Caco-2 (cell line): ENCODE measurements around the gene GGT5. TPM values are rescaled to one million over a fixed set of nuclear protein-coding genes. Genes with fewer than 3 reads are reported as not detected.

Source experiments
- BruUV-seq: library from RNA; stranded (reverse); fragments of 400-500 nt; replicated peaks from 2 replicates; lab custom pipeline; 2021; lab: Mats Ljungman, UMichigan
- CTCF ChIA-PET: fragments of 300-600 bp; sonication (Branson Sonifier 250); formaldehyde crosslinking; loops from one replicate; lab custom pipeline; 2022; ENCODE audit warnings: antibody characterized with exemption; lab: Charles Lee
- POLR2A ChIA-PET: fragments of 300-600 bp; sonication (Branson Sonifier 250); formaldehyde crosslinking; loops from one replicate; lab custom pipeline; 2022; ENCODE audit warnings: antibody characterized with exemption; lab: Charles Lee
- DNase-seq, 2 experiments: peaks; one replicate each; pipeline versions ENCODE4 v3.0.0 to v3.0.0-alpha.2; 2020 to 2022
- H3K27me3 ChIP-seq: replicated peaks from 2 replicates; pipeline ENCODE4 v1.6.0; 2011; ENCODE audit warnings: low read length; ENCODE audit not compliant: control insufficient read depth, insufficient read depth
- H3K36me3 ChIP-seq: 2 replicates; pipeline ENCODE4 v1.5.1; 2011; ENCODE audit warnings: low read length; ENCODE audit not compliant: control insufficient read depth, insufficient read depth
- H3K4me1 ChIP-seq: fragments of 250-450 bp; sonication (Bioruptor Pico); 2 replicates; pipeline ENCODE4 v1.5.1; 2020; ENCODE audit warnings: mild to moderate bottlenecking
- H3K4me3 ChIP-seq: 2 replicates; pipeline ENCODE4 v1.5.1; 2011; ENCODE audit warnings: low read depth, mild to moderate bottlenecking, control low read depth, low read length
- H3K9me3 ChIP-seq: fragments of 250-450 bp; sonication (Bioruptor Pico); 2 replicates; pipeline ENCODE4 v1.5.1; 2020; ENCODE audit warnings: mild to moderate bottlenecking, moderate library complexity
- H3K27ac Mint-ChIP-seq: one replicate; pipeline ENCODE4 v1.8.0; 2022; ENCODE audit warnings: mixed read lengths; ENCODE audit not compliant: unreplicated experiment
- H3K27me3 Mint-ChIP-seq: one replicate; pipeline ENCODE4 v1.8.0; 2022; ENCODE audit warnings: mixed read lengths; ENCODE audit not compliant: insufficient read depth, unreplicated experiment
- H3K36me3 Mint-ChIP-seq: one replicate; pipeline ENCODE4 v1.8.0; 2022; ENCODE audit warnings: mild to moderate bottlenecking, mixed read lengths; ENCODE audit not compliant: insufficient read depth, unreplicated experiment
- H3K4me1 Mint-ChIP-seq: one replicate; pipeline ENCODE4 v1.8.0; 2022; ENCODE audit warnings: low read depth, mixed read lengths; ENCODE audit not compliant: unreplicated experiment
- H3K4me3 Mint-ChIP-seq: one replicate; pipeline ENCODE4 v1.8.0; 2022; ENCODE audit warnings: mild to moderate bottlenecking, moderate library complexity, mixed read lengths; ENCODE audit not compliant: unreplicated experiment
- H3K9me3 Mint-ChIP-seq: one replicate; pipeline ENCODE4 v1.8.0; 2022; ENCODE audit warnings: mixed read lengths; ENCODE audit not compliant: unreplicated experiment
- CTCF ChIP-seq, 2 experiments: fragments of 200-600 bp in 1 of 2; IDR thresholded peaks; 1 replicate in 1 of 2; 2 replicates in 1 of 2; pipeline versions ENCODE4 v1.5.1 to v1.8.0; 2011 to 2022; ENCODE audit warnings: antibody characterized with exemption in 1 of 2, control low read depth in 1 of 2, inconsistent platforms in 1 of 2, low read depth in 1 of 2, low read length in 1 of 2, mild to moderate bottlenecking in 1 of 2, moderate library complexity in 1 of 2; ENCODE audit not compliant: insufficient read depth in 1 of 2, severe bottlenecking in 1 of 2, unreplicated experiment in 1 of 2
- intact Hi-C: fragments of 100-400 bp; cut with micrococcal nuclease; formaldehyde crosslinking; loops from one replicate; pipeline ENCODE4 v1.10.0; 2022; ENCODE audit not compliant: unreplicated experiment
- total RNA-seq: library from RNA; stranded (reverse); gene quantifications from 2 replicates; pipeline ENCODE4 v1.2.3, GENCODE V29; 2022

Gene GGT5
- total RNA-seq, 1 experiment from 2014 or later: 0.66 TPM

- Mint-ChIP-seq H3K4me1 (peaks cover 33% of the 10 kb centered on the region), H3K36me3 (no peaks in the 10 kb centered on the region), H3K4me3 (no peak overlapping the region), H3K9me3 (peaks cover 17% of the 10 kb centered on the region), H3K27ac (peak overlapping the region; percentile 91), H3K27me3 (no peaks in the 10 kb centered on the region)
- TF ChIP-seq CTCF (IDR thresholded peaks at IDR 0.05; ENCODE audit: insufficient read depth in 1 of 2, low read depth in 1 of 2, low read length in 1 of 2, severe bottlenecking in 1 of 2, unreplicated experiment in 1 of 2): no peak
- H3K27me3 ChIP-seq: no peaks in the 10 kb centered on the region
- H3K36me3 ChIP-seq: no peaks in the 10 kb centered on the region
- DNase-seq: peak; percentile 50 to 74
- H3K9me3 ChIP-seq: peaks cover 12% of the 10 kb centered on the region
- BruUV-seq: no TSS peak
- ChIA-PET POLR2A (no interaction called here), CTCF (no interaction called here)
- intact Hi-C loops: no loop called here
- no peak overlapping the region for H3K4me3 ChIP-seq
- peaks cover 77% of the 10 kb centered on the region for H3K4me1 ChIP-seq
Observed at GRCh38 chr22:24200619-24201212, 44.2 kb downstream of the GGT5 start.

GRCh38 chr22:24198682-24199052, 46.2 kb downstream of the GGT5 start:
- ChIA-PET CTCF (interaction anchor here (0.8 to 1.2 kb wide), 2 partner anchors 9 to 44 kb away, joined by 3 to 9 read pairs; no protein-coding TSS in a partner anchor), POLR2A (no interaction called here)
- H3K4me1 ChIP-seq: peaks cover 70% of the 10 kb centered on the region
- Mint-ChIP-seq H3K27me3 (no peaks in the 10 kb centered on the region), H3K36me3 (no peaks in the 10 kb centered on the region), H3K9me3 (no peaks in the 10 kb centered on the region), H3K27ac (peak overlapping the region; percentile 73), H3K4me1 (peaks cover 21% of the 10 kb centered on the region), H3K4me3 (no peak overlapping the region)
- BruUV-seq: no TSS peak
- no peaks in the 10 kb centered on the region for H3K9me3 ChIP-seq
- intact Hi-C loops: no loop called here
- H3K4me3 ChIP-seq: no peak overlapping the region
- no peaks in the 10 kb centered on the region for H3K27me3 ChIP-seq
- no peaks in the 10 kb centered on the region for H3K36me3 ChIP-seq
- no peak for DNase-seq
- no peak for TF ChIP-seq CTCF (IDR thresholded peaks at IDR 0.05; ENCODE audit: insufficient read depth in 1 of 2, low read depth in 1 of 2, low read length in 1 of 2, severe bottlenecking in 1 of 2, unreplicated experiment in 1 of 2)

- H3K9me3 ChIP-seq: peaks cover 4% of the 10 kb centered on the region; the same call in 1 of the 2 replicates
- H3K27ac Mint-ChIP-seq: no peak overlapping the region
- BruUV-seq: no TSS peak
- intact Hi-C loops: no loop called here
- POLR2A ChIA-PET: no interaction called here
- CTCF ChIA-PET: interaction anchor here (1.7 kb wide), 1 partner anchor 56 kb away, joined by 4 read pairs; no protein-coding TSS in a partner anchor
- H3K4me1 ChIP-seq: peaks cover 37% of the 10 kb centered on the region
- no peaks in the 10 kb centered on the region for H3K36me3 ChIP-seq
- H3K4me3 Mint-ChIP-seq: no peak overlapping the region
- no peak for TF ChIP-seq CTCF (IDR thresholded peaks at IDR 0.05; ENCODE audit: insufficient read depth in 1 of 2, low read depth in 1 of 2, low read length in 1 of 2, severe bottlenecking in 1 of 2, unreplicated experiment in 1 of 2)
- no peaks in the 10 kb centered on the region for H3K27me3 ChIP-seq
- peaks cover 32% of the 10 kb centered on the region for H3K4me1 Mint-ChIP-seq
- no peak for DNase-seq
- peaks cover 10% of the 10 kb centered on the region for H3K36me3 Mint-ChIP-seq
- H3K9me3 Mint-ChIP-seq: no peaks in the 10 kb centered on the region
- no peaks in the 10 kb centered on the region for H3K27me3 Mint-ChIP-seq
- no peak overlapping the region for H3K4me3 ChIP-seq
Observed at GRCh38 chr22:24191893-24192292, 53.0 kb downstream of the GGT5 start.
